Stimulated activated CD4-positive, alpha-beta T cell treated with anti-CD3 and anti-CD28 coated beads, Interleukin-2, amount 100 ng/mL, for 48 hours (primary cell): ENCODE measurements around the gene OR2D2.
A peak's percentile ranks its signal among the peaks of the same experiment; 100 is the strongest.
"Not testable (repeated sequence)": the region's sequence is repeated elsewhere in the genome, so short reads cannot be mapped to it uniquely, and the experiment has no call there.

Experiments
- DNase-seq, 2 donors: peaks; one replicate each; pipeline ENCODE4 v3.0.0-alpha.2; 2020

Gene OR2D2

GRCh38 chr11:6892400-6892799 is at the start of gene OR2D2:
Gene OR2D2, minus strand, starts transcription at chr11:6892500. Its CDS starts 0 bp downstream, at chr11:6892500.
- DNase-seq = no peak

- DNase-seq = no peak
Observed at GRCh38 chr11:6941970-6942369, 49.7 kb upstream of the OR2D2 start.

GRCh38 chr11:6932145-6932544 is 39.8 kb upstream of the OR2D2 start:
- DNase-seq = no peak

- no peak for DNase-seq
Observed at GRCh38 chr11:6931146-6931713, 38.9 kb upstream of the OR2D2 start.

- no peak for DNase-seq
Observed at GRCh38 chr11:6928916-6929315, 36.6 kb upstream of the OR2D2 start.

- DNase-seq = no peak
Observed at GRCh38 chr11:6927030-6927617, 34.8 kb upstream of the OR2D2 start.

GRCh38 chr11:6926208-6927029 is 34.1 kb upstream of the OR2D2 start, which contains the start of gene ZNF215:
Gene ZNF215, plus strand, starts transcription at chr11:6926426. Its CDS starts 5,847 bp downstream, at chr11:6932273.
- peak; percentile 10 to 46 for DNase-seq

GRCh38 chr11:6925636-6926207 is 33.4 kb upstream of the OR2D2 start:
- DNase-seq = no peak

GRCh38 chr11:6925007-6925577 is 32.8 kb upstream of the OR2D2 start:
- DNase-seq = no peak

- no peak for DNase-seq
Observed at GRCh38 chr11:6920702-6921101, 28.4 kb upstream of the OR2D2 start, which contains the start of gene OR2D3. Gene OR2D3, plus strand, starts transcription at chr11:6921002. Its CDS starts 0 bp downstream, at chr11:6921002.

- DNase-seq = no peak
Observed at GRCh38 chr11:6919698-6920097, 27.4 kb upstream of the OR2D2 start.

GRCh38 chr11:6911948-6912347 is 19.6 kb upstream of the OR2D2 start:
- DNase-seq = no peak

- DNase-seq = no peak
Observed at GRCh38 chr11:6911378-6911777, 19.1 kb upstream of the OR2D2 start.

- DNase-seq = not testable (repeated sequence)
Observed at GRCh38 chr11:6904804-6905203, 12.5 kb upstream of the OR2D2 start.

- no peak for DNase-seq
Observed at GRCh38 chr11:6900327-6900999, 8.2 kb upstream of the OR2D2 start.

GRCh38 chr11:6898911-6899310 is 6.6 kb upstream of the OR2D2 start:
- no peak for DNase-seq

- DNase-seq = no peak
Observed at GRCh38 chr11:6895010-6895409, 2.7 kb upstream of the OR2D2 start.

GRCh38 chr11:6894097-6894496 is 1.8 kb upstream of the OR2D2 start:
- no peak for DNase-seq

GRCh38 chr11:6889835-6890234 is 2.5 kb downstream of the OR2D2 start:
- DNase-seq = no peak

GRCh38 chr11:6888830-6889229 is 3.5 kb downstream of the OR2D2 start:
- DNase-seq = no peak

- not testable (repeated sequence) for DNase-seq
Observed at GRCh38 chr11:6887711-6888110, 4.6 kb downstream of the OR2D2 start.

- DNase-seq = no peak
Observed at GRCh38 chr11:6882751-6883150, 9.5 kb downstream of the OR2D2 start.

GRCh38 chr11:6876914-6877313 is 15.4 kb downstream of the OR2D2 start:
- no peak for DNase-seq
